ENCODE results near the gene MTIF2.
"Not testable (repeated sequence)": the region's sequence is repeated elsewhere in the genome, so short reads cannot be mapped to it uniquely, and the experiment has no call there.

- TF ChIP-seq EZH2 (IDR thresholded peaks at IDR 0.05; ENCODE audit: insufficient read depth, poor library complexity, severe bottlenecking); EZH2phosphoT487 (IDR thresholded peaks at IDR 0.05; ENCODE audit: insufficient read depth, low read depth): not testable (repeated sequence)
Observed at GRCh38 chr2:55279214-55279835, 10.3 kb upstream of the MTIF2 start.
